NCI-H510A (cell line): Measurements from ENCODE around the gene KIAA1755.
"Not testable (repeated sequence)": the region's sequence is repeated elsewhere in the genome, so short reads cannot be mapped to it uniquely, and the experiment has no call there.

Source experiments
- DNase-seq: peaks from one replicate; lab custom pipeline; 2025; lab: John Stamatoyannopoulos, UW

The KIAA1755 gene

GRCh38 chr20:38290829-38291814 lies 30.6 kb upstream of the KIAA1755 start:
- DNase-seq = no peak

- DNase-seq = no peak
These were observed 26.3 kb upstream of the KIAA1755 start for GRCh38 chr20:38286586-38287531.

- DNase-seq = no peak
These were observed 24.4 kb upstream of the KIAA1755 start for GRCh38 chr20:38284893-38285444.

GRCh38 chr20:38284066-38284650 lies 23.6 kb upstream of the KIAA1755 start:
- DNase-seq = not testable (repeated sequence)

- DNase-seq = no peak
These were observed 22.7 kb upstream of the KIAA1755 start for GRCh38 chr20:38283236-38283635.

- not testable (repeated sequence) for DNase-seq
These were observed 20.8 kb upstream of the KIAA1755 start for GRCh38 chr20:38281176-38281915.

- no peak for DNase-seq
These were observed 18.2 kb upstream of the KIAA1755 start for GRCh38 chr20:38278763-38279162.

GRCh38 chr20:38278131-38278530 lies 17.6 kb upstream of the KIAA1755 start:
- DNase-seq = no peak

- no peak for DNase-seq
These were observed 17.2 kb upstream of the KIAA1755 start for GRCh38 chr20:38277691-38278090.

GRCh38 chr20:38277285-38277684 lies 16.8 kb upstream of the KIAA1755 start:
- DNase-seq = no peak

- no peak for DNase-seq
These were observed 15.4 kb upstream of the KIAA1755 start for GRCh38 chr20:38275815-38276550.

GRCh38 chr20:38272961-38273360 lies 12.4 kb upstream of the KIAA1755 start:
- DNase-seq = no peak

- no peak for DNase-seq
These were observed 11.9 kb upstream of the KIAA1755 start for GRCh38 chr20:38272398-38272797.

GRCh38 chr20:38271608-38272120 lies 11.1 kb upstream of the KIAA1755 start:
- no peak for DNase-seq

- DNase-seq = no peak
These were observed 10.5 kb upstream of the KIAA1755 start for GRCh38 chr20:38270869-38271605.

- no peak for DNase-seq
These were observed 9.2 kb upstream of the KIAA1755 start for GRCh38 chr20:38269715-38270114.

GRCh38 chr20:38269040-38269439 lies 8.5 kb upstream of the KIAA1755 start:
- no peak for DNase-seq

- no peak for DNase-seq
These were observed 7.5 kb upstream of the KIAA1755 start for GRCh38 chr20:38267901-38268514.

GRCh38 chr20:38267296-38267695 lies 6.8 kb upstream of the KIAA1755 start:
- DNase-seq = no peak
